ENCODE results near the gene LRRFIP1.

LRRFIP1 gene

DNA sequence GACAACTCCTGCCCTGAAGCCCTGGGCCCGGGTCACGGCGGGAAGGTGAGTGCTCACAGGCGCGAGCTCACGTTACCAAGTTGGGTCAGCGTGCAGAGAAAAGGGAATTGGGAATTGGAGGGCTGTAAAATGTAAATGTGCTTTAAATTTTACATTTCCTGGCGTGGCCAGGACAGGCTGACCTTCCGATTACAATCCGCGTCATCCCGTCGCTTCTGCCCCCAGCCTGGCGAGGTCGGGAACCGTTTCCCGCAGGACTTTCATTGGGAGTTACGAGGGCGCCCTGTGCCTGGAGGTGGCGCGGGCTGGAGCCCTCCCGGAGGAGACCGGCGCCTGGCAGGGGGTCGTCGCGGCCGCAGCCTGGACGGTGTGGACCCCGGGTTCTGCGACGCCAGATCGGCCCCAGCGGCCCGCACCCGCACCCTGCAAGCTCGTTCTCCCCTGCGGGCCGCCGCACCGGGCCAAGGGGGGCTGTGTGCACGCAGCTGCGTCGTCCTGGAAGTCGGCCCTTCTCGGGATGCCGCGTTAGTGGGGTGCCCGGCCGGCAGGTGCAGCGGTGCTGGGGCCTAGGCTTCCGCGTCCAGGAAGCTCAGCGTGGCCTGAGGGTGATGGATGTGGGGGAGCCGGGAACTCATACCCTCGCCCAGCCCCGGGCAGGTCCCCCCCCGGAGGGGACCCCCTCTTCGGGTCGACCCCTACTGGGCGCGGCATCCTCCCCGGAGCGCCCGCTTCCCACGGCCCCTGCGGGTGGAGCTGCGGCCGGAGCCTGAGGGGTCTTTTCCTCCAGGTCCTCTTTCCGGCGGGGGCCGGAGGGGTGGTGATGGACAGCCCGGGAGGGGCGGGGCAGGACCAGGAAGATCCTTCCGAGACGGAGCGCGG lies 63.9 kb downstream of the LRRFIP1 start:
- DNase-seq = no peak

DNA sequence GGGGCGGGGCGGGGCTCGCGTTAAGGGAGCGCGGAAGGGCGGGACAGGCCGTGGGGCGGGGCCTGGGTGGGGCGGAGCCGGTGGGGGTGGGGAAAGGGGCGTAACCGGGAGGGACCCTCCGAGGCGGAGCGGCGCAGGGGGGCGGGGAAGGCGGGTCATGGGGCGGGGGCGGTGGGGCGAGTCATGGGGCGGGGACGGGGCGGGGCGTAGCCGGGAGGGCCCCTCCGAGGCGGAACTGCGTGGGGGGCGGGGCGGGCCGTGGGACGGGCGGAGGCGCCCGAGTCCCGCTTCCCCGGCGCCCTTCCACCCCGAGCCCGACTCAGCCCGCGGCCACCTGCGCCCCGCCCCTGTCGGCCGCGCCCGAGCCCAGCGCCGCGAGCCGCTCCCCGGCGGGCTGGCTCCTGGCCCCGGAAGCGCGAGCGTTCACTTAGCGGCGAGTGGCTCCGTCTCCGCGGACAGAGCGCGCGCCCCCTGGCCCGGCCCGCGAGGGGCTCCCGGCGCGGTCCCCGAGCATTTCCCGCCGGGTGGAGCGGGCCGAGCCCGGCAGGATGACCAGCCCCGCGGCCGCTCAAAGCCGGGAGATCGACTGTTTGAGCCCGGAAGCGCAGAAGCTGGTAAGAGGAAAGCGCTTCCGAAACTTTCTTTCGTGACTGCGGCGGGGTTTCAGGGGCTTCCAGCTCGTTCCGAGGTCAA lies 64.7 kb downstream of the LRRFIP1 start:
- no peak for DNase-seq

DNA sequence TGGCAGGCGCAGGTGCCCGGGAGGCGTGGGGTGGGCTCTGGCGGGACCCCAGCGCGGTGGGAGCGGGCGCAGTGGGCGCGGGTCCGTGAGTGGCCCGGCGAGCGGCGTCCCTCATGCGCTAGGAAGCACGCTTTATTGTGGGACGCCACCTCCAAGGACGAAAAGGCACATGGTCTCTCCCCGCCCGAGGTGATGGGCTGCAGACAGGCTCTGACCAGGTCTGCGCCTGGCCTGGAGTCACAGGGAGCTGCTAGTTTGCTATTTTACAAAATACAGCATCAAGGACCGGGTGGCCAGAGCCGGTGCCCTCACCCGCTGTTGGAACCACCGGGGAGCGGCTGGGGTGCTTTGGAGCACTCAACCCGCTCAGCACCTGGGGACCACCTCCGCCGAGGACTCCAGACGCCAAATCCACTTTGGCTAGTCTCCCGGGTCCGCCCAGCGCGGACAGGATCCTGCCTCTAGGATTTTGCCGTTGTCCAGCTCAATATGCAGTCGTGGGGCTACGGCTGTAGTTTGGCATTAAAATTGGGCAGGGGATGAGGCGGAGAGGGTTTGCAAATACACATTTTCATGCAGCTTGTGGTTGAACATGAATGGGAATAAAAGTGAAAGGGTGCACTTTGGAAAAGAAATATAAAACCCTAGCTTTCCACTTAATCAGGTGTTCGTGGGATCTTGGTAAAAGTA lies 65.4 kb downstream of the LRRFIP1 start:
- no peak for DNase-seq

DNA sequence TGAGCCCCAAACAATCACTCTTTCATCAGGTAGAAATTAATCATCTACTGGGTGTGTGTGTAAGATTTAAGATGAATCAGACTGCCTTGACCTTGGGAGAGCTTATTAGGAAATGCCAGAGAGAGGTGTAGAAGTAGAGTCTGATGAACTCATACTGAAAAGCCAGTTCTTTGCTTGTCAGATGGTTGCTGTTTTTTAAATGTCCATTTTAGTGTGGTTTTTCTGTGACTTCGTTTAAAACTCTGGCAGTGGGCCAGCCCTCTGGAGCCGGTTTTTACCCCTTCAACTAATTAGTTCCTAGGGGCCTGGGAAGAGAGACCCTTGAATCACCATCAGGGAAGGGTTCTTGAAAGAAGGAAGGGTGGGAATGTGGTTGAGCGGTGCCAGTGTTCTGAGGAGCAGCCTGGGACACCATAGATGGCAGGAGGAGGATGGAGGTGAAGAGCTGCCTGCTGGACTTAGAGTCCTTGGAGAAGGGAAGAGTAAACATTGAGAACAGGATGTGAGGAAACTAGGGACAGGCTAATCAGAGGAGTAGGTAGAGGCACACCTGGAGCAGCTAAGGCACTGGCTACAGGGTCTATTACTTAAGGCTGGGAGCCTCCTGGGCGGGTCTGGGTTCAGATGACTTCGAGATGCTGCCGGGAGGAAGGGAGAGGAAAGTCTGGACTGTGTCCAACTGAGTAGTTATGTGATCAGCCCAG lies 66.1 kb downstream of the LRRFIP1 start:
- DNase-seq = no peak

DNA sequence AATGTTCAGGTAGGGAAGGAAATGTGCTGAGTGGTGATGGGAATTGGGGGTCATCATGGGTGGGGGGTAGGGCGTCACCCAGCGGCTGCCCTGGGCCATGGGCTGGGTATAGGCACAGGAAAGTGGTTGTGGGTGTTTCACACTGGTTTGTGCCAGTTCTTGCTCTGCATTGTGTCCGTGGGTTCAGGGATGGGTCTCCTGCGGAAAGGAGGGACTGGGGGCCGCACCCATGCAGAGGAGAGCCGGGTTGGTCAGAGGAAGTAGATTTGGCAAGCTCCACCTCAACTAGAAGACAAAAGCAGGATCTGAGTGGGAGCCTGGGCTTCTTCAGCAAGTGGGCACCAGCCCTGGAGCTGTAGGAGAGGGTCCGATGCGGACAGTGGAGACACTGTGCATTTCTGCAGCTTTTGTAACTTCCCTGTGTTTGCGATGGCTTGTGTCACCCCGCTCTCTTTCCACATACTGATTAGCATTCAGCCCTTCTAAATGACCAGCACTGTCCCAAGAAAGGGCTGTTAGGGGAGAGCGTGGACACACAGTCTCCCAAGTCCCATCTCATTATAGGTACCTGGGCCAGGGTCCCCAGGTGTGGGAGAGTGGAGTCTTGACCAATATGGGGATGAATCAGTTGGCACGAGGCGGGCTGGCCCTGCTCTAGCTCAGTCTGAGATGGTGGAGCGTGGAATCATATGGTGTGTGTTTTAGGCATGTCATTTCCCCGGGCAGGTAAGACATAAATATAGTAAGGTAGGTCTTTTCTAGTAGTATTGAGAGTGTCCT lies 67.2 kb downstream of the LRRFIP1 start:
- no peak for DNase-seq

DNA sequence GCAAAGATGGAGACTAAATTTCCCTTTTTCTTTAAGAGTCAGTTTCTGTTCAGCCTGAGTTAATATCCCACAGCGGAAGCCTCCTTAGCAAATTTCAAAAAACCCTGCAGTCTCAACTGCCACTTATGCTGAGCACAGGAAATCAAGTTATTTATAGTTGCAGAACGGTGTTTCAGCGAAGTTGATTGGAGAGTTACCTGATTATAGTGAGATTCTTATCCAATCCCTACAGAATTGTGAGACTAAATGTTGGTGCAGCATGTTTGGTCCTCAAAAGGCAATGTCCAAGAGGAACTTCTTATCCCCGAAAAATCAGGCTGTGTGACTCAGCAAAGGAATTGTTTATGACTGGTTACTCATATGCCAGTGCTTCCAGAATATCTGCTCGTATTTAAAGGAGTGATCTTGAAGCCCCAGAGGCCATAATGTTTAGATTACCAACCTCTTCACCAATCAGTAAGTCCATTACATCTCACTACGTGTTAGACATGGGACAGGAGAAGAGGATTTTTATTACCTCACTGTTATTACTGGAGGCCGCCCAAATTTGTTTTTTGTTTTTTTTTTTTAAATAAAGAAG lies 67.9 kb downstream of the LRRFIP1 start:
- no peak for DNase-seq

DNA sequence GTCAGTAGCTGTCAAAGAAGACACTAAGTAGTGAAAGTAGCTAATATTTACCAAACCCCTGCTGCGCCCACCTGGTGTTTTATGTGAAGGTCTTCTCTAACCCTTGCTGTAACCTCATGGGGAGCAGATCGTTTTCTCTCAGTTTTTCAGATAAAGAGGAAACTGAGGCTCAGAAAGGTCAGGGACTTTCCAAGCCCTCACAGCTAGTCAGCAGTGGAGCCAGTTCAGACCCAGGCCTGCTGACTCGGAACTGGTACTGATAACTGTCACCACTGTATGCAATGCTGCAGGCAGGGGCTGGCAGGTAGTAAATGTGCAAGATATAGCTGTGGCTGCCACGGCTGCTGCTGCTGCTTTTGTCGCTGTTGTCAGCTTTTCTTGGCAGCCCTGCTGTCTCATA lies 69.1 kb downstream of the LRRFIP1 start:
- no peak for DNase-seq

DNA sequence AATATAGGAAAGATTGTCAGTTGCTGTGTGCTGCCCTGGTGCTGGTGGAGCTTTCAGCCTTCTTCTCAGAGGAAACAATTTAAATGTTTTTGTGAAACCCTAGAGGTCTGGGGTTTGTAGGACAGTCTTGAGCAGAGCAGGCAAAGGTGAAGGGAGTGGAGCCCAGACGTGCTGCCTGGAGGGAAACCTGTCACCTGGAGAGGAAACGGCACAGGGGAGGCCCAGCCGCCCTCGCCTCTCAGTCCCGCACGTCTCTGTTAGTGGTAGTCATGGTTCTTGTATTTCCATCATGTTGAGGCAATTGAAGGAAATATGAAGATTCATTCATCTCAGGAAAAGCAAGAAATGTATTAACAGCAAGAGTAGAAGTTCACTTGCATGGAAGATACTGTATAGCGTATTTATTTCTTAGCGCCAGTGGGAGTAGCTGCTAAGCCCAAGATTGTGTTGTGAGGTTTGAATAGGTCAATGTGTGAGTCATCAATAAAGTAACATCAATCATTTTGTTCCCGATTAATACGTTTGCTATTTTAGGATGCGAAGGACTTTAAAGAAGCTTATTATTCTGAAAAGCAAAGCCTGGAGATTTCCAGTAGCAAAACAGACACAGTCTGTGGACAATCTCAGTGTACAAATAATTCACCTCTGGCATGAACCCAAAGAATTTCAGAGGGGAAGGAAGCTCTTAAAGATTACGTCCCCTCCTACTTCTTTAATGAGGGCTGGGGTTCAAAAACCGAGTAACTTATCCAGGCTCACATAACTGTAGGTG lies 70.4 kb downstream of the LRRFIP1 start:
- no peak for DNase-seq

DNA sequence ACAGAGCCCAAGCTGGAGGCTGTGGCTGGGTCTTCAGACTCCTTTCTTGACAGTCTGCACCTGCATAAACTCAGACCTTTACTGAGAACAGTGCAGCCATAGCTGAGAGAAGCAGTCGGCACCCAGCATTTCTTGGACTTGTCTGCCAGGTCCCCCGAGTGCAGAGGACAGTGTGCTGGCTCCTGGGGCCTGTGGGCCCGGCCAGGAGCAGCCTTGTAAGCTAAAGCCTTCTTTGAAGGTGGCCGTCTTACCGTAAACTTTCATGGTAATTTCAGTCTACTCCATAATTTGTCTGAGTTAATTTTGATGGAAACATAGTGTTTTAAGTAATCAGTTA lies 70.9 kb downstream of the LRRFIP1 start:
- DNase-seq = no peak

DNA sequence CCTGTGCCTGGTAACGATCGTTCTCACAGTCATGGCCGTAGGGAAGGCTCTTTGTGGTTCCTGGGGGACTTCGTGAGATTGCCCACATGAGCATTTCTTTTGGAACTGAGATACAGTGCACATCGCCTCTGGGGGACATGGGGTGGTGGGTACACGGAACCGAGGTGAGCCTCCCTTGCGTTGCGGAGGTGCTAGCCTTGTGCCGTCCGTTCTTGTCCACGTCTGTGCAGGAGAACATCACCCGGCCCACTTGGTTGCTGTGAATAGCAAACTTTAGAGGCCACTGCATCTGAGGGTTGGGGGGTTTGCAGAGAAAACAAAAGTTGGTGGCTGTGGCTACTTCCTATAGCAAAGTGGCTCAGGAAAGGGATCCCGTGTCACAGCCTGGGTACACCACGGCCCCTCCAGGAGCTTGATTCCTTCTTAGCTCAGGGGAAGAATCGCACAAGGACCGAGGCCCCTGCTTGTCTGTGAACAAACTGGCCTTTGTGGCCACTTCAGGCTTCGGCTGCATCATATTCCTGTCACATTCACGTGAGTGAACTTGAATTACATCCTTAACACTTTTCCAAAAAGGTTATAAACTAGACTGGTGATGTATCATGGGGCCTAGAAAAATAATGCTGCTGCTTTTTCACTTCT lies 72.6 kb downstream of the LRRFIP1 start:
- DNase-seq = no peak

DNA sequence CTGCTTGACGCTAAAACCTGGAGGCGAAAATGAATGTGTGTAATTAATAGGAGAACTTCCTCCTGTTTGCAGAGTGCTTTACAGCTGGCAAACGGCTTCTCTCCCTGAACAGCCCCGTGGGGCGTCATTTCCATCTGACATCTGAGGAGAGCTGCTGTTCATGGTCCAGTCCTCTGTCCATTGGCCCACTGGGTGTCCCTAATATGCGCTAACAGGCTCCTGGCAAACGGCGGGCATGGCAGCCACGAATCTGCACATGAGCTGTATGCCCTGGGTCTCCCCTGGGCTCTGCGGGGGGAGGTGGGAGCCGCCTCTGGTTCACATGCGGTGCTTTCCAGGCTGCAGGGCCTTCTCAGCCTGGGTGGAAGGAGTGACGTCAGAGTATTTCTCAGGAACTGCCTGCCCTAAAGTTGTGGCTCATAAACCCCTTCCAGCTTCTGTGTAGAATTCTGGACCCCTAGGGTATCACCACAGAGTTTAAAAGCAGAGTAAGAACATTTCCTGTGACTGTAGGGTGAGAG lies 73.2 kb downstream of the LRRFIP1 start:
- DNase-seq = no peak

DNA sequence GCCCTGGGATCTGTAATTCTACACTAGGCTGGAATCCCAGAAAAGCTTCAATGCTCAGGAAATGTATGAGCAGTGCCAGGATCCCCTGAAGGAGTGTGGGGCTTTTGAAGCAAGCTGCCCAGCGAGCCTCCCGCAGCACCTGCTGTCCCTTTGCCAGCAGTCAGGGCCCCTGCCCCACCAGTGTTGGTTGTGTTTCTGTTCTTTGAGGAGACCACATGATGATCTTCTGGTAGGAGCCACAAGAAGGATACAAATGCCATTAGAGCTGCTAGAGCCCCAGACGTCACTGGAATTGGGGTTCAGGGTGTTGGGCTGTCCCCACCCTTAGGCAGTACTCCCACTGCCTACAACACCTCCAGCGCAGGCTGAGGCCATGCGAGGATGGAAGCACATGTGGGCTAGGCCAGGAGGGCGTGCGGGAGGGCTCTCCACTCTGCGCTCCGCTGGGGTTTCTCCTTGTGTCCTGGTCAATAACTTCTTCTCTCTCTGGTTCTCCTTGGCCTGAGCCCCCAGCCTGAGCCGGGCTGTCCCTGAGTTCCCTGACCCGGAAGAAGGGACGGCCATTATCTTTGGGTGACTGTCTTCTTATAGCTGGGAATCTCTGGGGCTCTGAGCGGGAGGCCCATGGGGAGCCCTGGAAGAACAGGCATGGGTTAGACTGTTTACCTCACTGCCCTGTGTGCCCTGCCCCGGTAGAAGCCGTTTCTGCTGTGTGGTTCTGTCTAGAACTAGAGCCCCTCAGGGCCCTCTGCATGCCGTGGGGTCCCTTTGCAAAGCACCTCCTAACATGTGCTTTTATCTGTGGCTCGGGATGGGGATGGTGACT lies 73.9 kb downstream of the LRRFIP1 start:
- DNase-seq = no peak

DNA sequence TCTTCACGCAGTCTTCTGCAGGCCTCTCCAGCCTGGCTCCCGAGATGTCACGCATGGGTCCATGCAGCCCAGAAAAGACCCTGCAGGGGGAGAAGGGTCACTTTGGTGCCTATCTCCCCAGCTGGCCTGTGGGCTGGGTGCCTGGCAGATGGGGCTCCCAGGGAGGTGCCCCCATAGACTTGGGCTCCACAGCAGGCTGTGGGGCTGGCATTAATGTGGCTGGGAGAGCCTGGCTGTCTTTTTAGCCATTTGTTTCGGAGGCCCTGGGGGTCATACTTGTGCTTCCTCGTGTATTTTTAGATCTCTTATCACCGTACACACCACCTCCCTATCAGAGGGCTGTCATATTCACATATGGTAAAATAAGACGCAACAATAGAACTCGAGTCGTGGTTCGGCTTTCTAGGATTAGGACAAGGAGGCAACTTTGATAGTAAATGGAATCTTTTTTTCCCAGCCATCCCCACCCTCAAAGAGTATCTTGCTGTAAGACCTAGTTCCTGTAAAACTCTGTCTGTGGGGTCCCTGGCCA lies 74.5 kb downstream of the LRRFIP1 start:
- no peak for DNase-seq

DNA sequence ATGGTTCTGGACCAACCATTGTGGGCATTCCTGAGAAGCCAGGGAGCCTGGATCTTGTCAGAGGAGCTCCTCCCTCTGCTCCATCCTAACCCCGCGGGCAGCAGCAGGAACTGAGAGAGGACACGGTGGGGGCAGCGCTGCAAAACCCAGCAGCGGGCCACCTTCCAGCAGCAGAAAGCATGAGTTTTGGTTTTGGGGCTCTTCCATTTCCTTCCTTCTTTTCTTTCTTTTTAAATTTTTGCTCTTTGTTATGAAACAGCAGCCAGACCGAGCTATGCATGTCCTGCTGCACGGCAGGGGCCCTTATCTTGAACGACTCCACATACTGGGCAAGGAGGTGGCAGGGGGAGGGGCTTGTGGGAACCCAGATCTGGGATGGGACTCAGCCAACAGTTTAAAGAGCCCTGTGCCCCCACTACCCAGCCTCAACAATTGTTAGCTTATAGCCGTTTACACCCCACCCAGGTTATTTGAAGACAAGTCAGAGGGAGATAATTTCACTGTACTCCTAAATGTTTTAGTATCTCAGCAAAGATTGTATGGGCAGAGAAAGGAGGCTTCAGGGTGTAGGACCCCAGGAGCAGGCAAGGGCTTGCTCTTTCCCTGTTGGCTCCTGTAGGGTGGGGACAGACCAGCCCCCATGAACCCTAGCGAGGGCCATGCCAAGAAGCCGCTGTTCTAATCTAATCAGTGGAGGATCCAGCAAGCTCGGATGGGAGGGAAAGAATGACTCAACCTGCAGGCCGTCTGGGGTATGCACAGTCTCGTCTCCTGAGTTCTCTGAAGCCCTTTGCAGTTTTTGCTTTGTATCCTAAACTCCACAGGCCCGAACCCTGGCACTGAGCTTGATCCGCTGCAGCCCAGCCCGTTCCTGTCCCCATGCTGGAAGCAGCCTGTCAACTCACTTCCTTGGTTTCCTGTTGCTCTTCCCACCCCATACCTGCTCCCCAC lies 75.3 kb downstream of the LRRFIP1 start:
- DNase-seq = no peak

DNA sequence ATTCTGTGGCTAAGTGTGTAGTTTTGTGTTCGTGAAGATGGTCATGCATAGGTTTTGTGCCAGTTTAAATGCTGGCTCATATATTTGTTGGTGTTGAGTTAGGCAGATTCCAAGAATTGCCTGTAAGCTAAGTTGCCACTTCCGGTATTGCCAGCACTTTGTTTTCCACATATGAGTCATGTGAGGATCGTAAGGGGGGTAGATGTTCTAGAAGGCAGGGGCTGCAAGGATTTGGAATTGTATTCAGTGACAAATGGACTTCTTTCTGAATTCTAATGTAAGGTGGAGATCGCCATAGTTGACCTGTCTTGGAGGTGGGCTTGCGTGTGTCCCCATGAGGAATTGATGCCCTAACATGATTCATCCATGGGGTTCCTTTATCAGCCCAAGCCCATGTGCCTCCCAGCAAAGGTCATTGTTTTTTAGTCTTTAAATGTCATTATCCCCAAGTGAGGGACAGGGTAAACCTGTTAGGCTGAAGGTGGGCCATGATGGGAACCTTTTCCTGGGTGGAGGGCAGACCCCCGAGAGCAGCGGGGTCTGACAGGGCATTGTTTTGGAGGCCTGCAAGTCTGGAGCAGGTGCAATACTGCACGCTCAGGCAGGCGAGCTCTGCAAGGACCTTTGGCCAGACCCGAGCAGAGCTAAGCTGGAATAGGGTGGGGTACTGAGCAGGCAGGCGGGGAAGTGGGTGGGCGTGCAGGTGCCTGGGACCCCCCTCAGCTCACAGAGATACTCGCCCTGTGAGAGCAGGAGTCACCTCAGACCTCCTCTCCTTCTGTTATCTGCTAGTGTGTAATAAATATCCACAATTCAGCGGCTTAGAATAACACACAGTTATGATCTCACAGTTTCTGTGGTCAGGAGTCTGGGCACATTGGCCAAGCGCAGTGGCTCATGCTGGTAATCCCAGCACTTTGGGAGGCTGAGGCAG lies 77.4 kb downstream of the LRRFIP1 start:
- no peak for DNase-seq

DNA sequence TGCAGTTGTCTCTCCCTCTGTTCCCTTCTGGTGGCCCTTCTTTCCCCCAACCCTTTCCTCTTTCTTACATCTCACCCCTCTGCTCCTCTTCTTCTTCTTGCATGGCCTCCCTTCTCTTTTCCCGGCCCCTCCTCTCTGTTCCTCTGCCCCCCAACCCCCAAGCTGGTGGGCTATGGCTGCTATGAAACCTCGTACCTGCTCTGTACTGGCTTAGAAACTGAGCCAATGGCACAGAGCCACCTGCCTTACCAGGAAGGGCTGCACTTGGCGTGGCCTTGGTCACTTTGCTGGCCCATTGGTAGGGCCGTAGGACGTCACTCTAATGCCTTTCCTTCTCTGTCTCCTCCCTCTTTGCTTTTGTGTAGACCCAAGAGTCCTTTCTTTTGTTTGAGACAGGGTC lies 78.9 kb downstream of the LRRFIP1 start:
- DNase-seq = no peak

DNA sequence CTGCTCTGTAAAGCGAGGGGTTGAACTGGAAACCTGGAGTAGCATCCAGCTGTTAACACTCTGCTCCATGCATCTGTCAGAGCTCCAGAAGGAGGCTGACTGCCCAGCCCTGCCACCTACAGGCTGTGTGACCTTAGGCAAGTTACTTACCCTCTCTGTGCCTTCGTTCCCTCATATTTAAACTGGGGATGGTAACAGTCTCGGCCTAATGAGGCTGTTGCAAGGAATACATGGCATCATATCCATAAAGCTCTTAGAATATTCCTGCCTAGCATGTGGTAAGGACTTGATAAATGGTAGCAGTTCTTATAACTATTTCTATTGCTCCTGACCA lies 80.6 kb downstream of the LRRFIP1 start:
- no peak for DNase-seq
